DOHH2 (cell line): Measurements from ENCODE around the gene CACNA1E.

Experiments
- CTCF ChIP-seq: fragments of 200-600 bp; sonication (generic); IDR thresholded peaks from one replicate; pipeline ENCODE4 v1.5.1; 2014; ENCODE audit warnings: antibody characterized with exemption, mild to moderate bottlenecking, low read depth, low read length; ENCODE audit not compliant: poor library complexity, severe bottlenecking
- EZH2phosphoT487 ChIP-seq: fragments of 200-600 bp; sonication (generic); IDR thresholded peaks from 2 replicates; pipeline ENCODE4 v1.6.1; 2017; ENCODE audit warnings: borderline replicate concordance, mild to moderate bottlenecking, antibody characterized with exemption, low read length, moderate library complexity, mixed read lengths

- TF ChIP-seq CTCF (no peak), EZH2phosphoT487 (no peak)
Measured at GRCh38 chr1:181531441-181531840, 48.1 kb downstream of the CACNA1E start.
